Upper lobe of left lung (tissue), 4 donors: ENCODE results near the gene GAS2L2.

Experiments used
- EP300 ChIP-seq, 4 donors: sonication (generic); formaldehyde crosslinking; IDR thresholded peaks; one replicate each; pipeline ENCODE4 v1.5.1; 2017; ENCODE audit warnings: antibody characterized with exemption in 4 of 4, control low read depth in 2 of 4
- POLR2A ChIP-seq, 4 donors: fragments of 450-650 bp; IDR thresholded peaks; one replicate each; pipeline ENCODE4 v1.5.1; 2016 to 2017; ENCODE audit warnings: antibody characterized with exemption in 4 of 4, mild to moderate bottlenecking in 2 of 4
- TF ChIP-seq, protein P1 (sequence below), 6 experiments: fragments of 450-650 bp in 4 of 6; fragments of 200-600 bp in 2 of 6; sonication (generic) in 2 of 6; IDR thresholded peaks; one replicate each; pipeline ENCODE4 v1.5.1; 2016 to 2019; ENCODE audit warnings: antibody characterized with exemption in 6 of 6

- TF ChIP-seq, protein P1, sequence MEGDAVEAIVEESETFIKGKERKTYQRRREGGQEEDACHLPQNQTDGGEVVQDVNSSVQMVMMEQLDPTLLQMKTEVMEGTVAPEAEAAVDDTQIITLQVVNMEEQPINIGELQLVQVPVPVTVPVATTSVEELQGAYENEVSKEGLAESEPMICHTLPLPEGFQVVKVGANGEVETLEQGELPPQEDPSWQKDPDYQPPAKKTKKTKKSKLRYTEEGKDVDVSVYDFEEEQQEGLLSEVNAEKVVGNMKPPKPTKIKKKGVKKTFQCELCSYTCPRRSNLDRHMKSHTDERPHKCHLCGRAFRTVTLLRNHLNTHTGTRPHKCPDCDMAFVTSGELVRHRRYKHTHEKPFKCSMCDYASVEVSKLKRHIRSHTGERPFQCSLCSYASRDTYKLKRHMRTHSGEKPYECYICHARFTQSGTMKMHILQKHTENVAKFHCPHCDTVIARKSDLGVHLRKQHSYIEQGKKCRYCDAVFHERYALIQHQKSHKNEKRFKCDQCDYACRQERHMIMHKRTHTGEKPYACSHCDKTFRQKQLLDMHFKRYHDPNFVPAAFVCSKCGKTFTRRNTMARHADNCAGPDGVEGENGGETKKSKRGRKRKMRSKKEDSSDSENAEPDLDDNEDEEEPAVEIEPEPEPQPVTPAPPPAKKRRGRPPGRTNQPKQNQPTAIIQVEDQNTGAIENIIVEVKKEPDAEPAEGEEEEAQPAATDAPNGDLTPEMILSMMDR (IDR thresholded peaks at IDR 0.05), result no peak
- TF ChIP-seq POLR2A (IDR thresholded peaks at IDR 0.05), result no peak
- TF ChIP-seq EP300 (IDR thresholded peaks at IDR 0.05), result no peak
Observed at GRCh38 chr17:35727635-35728034, 25.4 kb downstream of the GAS2L2 start.
